ENCODE results near the gene DOCK2.
A peak's percentile ranks its signal among the peaks of the same experiment; 100 is the strongest.

Gene DOCK2

GRCh38 chr5:170067574-170068170 is 430.6 kb downstream of the DOCK2 start:
- no peak overlapping the region for H3K4me3 ChIP-seq (replicated peaks; ENCODE audit: low read depth, low read length)
- TF ChIP-seq CTCF (IDR thresholded peaks at IDR 0.05; ENCODE audit: low read length, missing control alignments), result no peak
- DNase-seq (ENCODE audit: low read depth), result no peak

- no peak for DNase-seq (ENCODE audit: low read depth)
- H3K4me3 ChIP-seq (replicated peaks; ENCODE audit: low read depth, low read length), result no peak overlapping the region
- TF ChIP-seq CTCF (IDR thresholded peaks at IDR 0.05; ENCODE audit: low read length, missing control alignments), result no peak
These were observed 432.4 kb downstream of the DOCK2 start for GRCh38 chr5:170069512-170069911.

GRCh38 chr5:170070556-170071412 is 433.7 kb downstream of the DOCK2 start:
- H3K4me3 ChIP-seq (replicated peaks; ENCODE audit: low read depth, low read length), result no peak overlapping the region
- DNase-seq (ENCODE audit: low read depth), result peak; percentile 54
- peak; percentile 76 for TF ChIP-seq CTCF (IDR thresholded peaks at IDR 0.05; ENCODE audit: low read length, missing control alignments)

GRCh38 chr5:170071748-170072147 is 434.7 kb downstream of the DOCK2 start:
- no peak for DNase-seq (ENCODE audit: low read depth)
- no peak overlapping the region for H3K4me3 ChIP-seq (replicated peaks; ENCODE audit: low read depth, low read length)
- TF ChIP-seq CTCF (IDR thresholded peaks at IDR 0.05; ENCODE audit: low read length, missing control alignments), result no peak

- no peak overlapping the region for H3K4me3 ChIP-seq (replicated peaks; ENCODE audit: low read depth, low read length)
- no peak for TF ChIP-seq CTCF (IDR thresholded peaks at IDR 0.05; ENCODE audit: low read length, missing control alignments)
- no peak for DNase-seq (ENCODE audit: low read depth)
These were observed 438.6 kb downstream of the DOCK2 start for GRCh38 chr5:170075696-170076095.

GRCh38 chr5:170076211-170076610 is 439.1 kb downstream of the DOCK2 start:
- H3K4me3 ChIP-seq (replicated peaks; ENCODE audit: low read depth, low read length), result no peak overlapping the region
- no peak for TF ChIP-seq CTCF (IDR thresholded peaks at IDR 0.05; ENCODE audit: low read length, missing control alignments)

More at GRCh38 chr5:170076211-170076610, 439.1 kb downstream of the DOCK2 start:
- DNase-seq (ENCODE audit: low read depth), result no peak
